Sigmoid colon (tissue), 3 donors: ENCODE measurements around the gene CDH20.

Experiments
- POLR2A ChIP-seq, 2 donors: fragments of 450-650 bp; IDR thresholded peaks; one replicate each; pipeline ENCODE4 v1.6.1; 2016; ENCODE audit warnings: antibody characterized with exemption in 2 of 2, mild to moderate bottlenecking in 2 of 2, moderate library complexity in 2 of 2
- TF ChIP-seq, protein P1 (sequence below), 4 experiments: fragments of 450-650 bp in 3 of 4; fragments of 200-600 bp in 1 of 4; IDR thresholded peaks; one replicate each; pipeline ENCODE4 v1.5.1; 2016 to 2019; ENCODE audit warnings: antibody characterized with exemption in 4 of 4, mild to moderate bottlenecking in 3 of 4, moderate library complexity in 2 of 4

DNA sequence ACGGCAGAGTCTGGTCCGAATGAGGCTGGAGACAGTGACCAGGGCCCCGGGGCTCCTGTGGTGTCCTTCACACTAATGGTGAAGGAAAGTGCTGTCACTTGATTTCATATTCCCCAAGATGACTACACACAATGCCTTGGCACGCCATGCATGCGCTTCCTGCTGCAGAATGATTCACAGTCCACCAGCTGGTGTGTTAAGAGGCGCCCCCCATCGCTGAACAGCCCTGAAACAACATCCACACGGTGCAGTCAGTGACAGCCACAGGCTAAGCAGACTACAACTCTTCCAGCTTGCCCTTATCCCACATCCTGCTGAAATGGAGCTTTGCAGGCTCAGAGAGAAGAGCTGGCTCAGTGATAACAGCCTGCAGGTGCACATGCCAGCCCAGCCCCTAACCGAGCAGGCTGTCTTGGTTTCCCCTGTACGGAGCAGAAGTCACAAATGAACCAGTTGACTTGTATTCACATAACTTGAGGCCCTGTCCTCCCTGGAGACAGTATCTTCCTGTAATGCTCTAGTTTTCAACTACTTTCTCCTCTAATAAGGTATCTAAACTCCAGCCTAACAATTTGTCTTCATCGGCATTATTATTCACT lies 24.3 kb upstream of the CDH20 start:
- TF ChIP-seq, protein P1, sequence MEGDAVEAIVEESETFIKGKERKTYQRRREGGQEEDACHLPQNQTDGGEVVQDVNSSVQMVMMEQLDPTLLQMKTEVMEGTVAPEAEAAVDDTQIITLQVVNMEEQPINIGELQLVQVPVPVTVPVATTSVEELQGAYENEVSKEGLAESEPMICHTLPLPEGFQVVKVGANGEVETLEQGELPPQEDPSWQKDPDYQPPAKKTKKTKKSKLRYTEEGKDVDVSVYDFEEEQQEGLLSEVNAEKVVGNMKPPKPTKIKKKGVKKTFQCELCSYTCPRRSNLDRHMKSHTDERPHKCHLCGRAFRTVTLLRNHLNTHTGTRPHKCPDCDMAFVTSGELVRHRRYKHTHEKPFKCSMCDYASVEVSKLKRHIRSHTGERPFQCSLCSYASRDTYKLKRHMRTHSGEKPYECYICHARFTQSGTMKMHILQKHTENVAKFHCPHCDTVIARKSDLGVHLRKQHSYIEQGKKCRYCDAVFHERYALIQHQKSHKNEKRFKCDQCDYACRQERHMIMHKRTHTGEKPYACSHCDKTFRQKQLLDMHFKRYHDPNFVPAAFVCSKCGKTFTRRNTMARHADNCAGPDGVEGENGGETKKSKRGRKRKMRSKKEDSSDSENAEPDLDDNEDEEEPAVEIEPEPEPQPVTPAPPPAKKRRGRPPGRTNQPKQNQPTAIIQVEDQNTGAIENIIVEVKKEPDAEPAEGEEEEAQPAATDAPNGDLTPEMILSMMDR (IDR thresholded peaks at IDR 0.05), result no peak
- no peak for TF ChIP-seq POLR2A (IDR thresholded peaks at IDR 0.05)
